Left lung (tissue), 10 donors: ENCODE results near the gene ZNF19. TPM values are rescaled to one million over a fixed set of nuclear protein-coding genes. Genes with fewer than 3 reads are reported as not detected.
"Not testable (repeated sequence)": the region's sequence is repeated elsewhere in the genome, so short reads cannot be mapped to it uniquely, and the experiment has no call there.

Experiments
- ATAC-seq: fragments of 200-7000 bp; cut with Tn5 transposase; one replicate; pipeline ENCODE4 v1.9.1; 2020; ENCODE audit warnings: moderate library complexity
- DNase-seq, 4 donors: peaks; one replicate each; pipeline ENCODE4 v3.0.0-alpha.2; 2013 to 2020
- H3K27ac ChIP-seq, 2 donors: fragments of 200-600 bp; sonication (generic) in 1 of 2; one replicate each; pipeline versions ENCODE4 v1.5.0 to v1.8.0; 2020 to 2021
- H3K27me3 ChIP-seq, 2 donors: fragments of 200-600 bp; sonication (generic) in 1 of 2; one replicate each; pipeline versions ENCODE4 v1.5.0 to v1.8.0; 2020 to 2021
- H3K36me3 ChIP-seq, 2 donors: fragments of 200-600 bp; sonication (generic) in 1 of 2; one replicate each; pipeline versions ENCODE4 v1.5.0 to v1.8.0; 2020 to 2021
- H3K4me1 ChIP-seq, 2 donors: fragments of 200-600 bp; one replicate each; pipeline ENCODE4 v1.8.0; 2021
- H3K4me3 ChIP-seq, 2 donors: fragments of 200-600 bp; sonication (generic) in 1 of 2; one replicate each; pipeline versions ENCODE4 v1.5.0 to v1.8.0; 2020 to 2021; ENCODE audit warnings: mild to moderate bottlenecking in 1 of 2
- H3K9me3 ChIP-seq, 2 donors: fragments of 200-600 bp; sonication (generic) in 1 of 2; one replicate each; pipeline versions ENCODE4 v1.5.0 to v1.8.0; 2020 to 2021
- CTCF ChIP-seq, 2 donors: fragments of 200-600 bp; sonication (generic) in 1 of 2; IDR thresholded peaks; one replicate each; pipeline versions ENCODE4 v1.5.0 to v1.8.0; 2021; ENCODE audit warnings: antibody characterized with exemption in 2 of 2
- intact Hi-C, 2 donors: fragments of 100-400 bp; cut with DNase I; formaldehyde crosslinking; loops; one replicate each; pipeline versions ENCODE4 v1.11.2 to v1.14.2; 2022
- polyA plus RNA-seq, 6 donors: library from polyadenylated mRNA; unstranded; fragments of 120-200 nt; gene quantifications; one replicate each; pipeline ENCODE4 v1.2.1, GENCODE V29; 2013; ENCODE audit not compliant: insufficient read length in 6 of 6
- total RNA-seq, 2 donors: library from RNA; stranded (reverse); fragmentation: NEBNext Ultra II Directional; extraction: Animal tissue kit (Norgen Biotek cat#: 25700); gene quantifications; one replicate each; pipeline ENCODE4 v1.2.1, GENCODE V29; 2021
- donor health status: DM: no; HTN: yes; CAD: no.
- donor health status: DM: no; HTN: no; CAD: no.

The ZNF19 gene
- total and polyA plus RNA-seq, 8 donors, result 6.9 to 13.9 (median 10.9) TPM

GRCh38 chr16:71515026-71515425, 25.9 kb upstream of the ZNF19 start:
- H3K4me1 ChIP-seq, result no peaks in the 10 kb centered on the region
- no peak overlapping the region for H3K27ac ChIP-seq
- TF ChIP-seq CTCF (IDR thresholded peaks at IDR 0.05), result no peak
- DNase-seq, result no peak
- no peaks in the 10 kb centered on the region for H3K9me3 ChIP-seq
- intact Hi-C loops, result no loop called here
- ATAC-seq, result no peak
- H3K36me3 ChIP-seq, result no peaks in the 10 kb centered on the region
- no peaks in the 10 kb centered on the region for H3K27me3 ChIP-seq
- H3K4me3 ChIP-seq, result no peak overlapping the region

- intact Hi-C loops, result no loop called here
- no peaks in the 10 kb centered on the region for H3K36me3 ChIP-seq
- no peak overlapping the region for H3K27ac ChIP-seq
- TF ChIP-seq CTCF (IDR thresholded peaks at IDR 0.05), result no peak
- no peak for ATAC-seq
- no peak for DNase-seq
- H3K4me3 ChIP-seq, result no peak overlapping the region
- H3K27me3 ChIP-seq, result no peaks in the 10 kb centered on the region
- H3K4me1 ChIP-seq, result no peaks in the 10 kb centered on the region
- no peaks in the 10 kb centered on the region for H3K9me3 ChIP-seq
Measured at GRCh38 chr16:71514476-71514875, 25.4 kb upstream of the ZNF19 start.

- Histone ChIP-seq H3K36me3 (no peaks in the 10 kb centered on the region), H3K27me3 (no peaks in the 10 kb centered on the region), H3K4me3 (no peak overlapping the region), H3K27ac (no peak overlapping the region), H3K4me1 (no peaks in the 10 kb centered on the region), H3K9me3 (no peaks in the 10 kb centered on the region)
- no peak for ATAC-seq
- TF ChIP-seq CTCF (IDR thresholded peaks at IDR 0.05), result no peak
- intact Hi-C loops, result no loop called here
- no peak for DNase-seq
Measured at GRCh38 chr16:71513302-71513701, 24.2 kb upstream of the ZNF19 start.

- ATAC-seq (no peak), DNase-seq (no peak)
- Histone ChIP-seq H3K4me1 (no peaks in the 10 kb centered on the region), H3K4me3 (no peak overlapping the region), H3K9me3 (no peaks in the 10 kb centered on the region), H3K36me3 (no peaks in the 10 kb centered on the region), H3K27me3 (no peaks in the 10 kb centered on the region), H3K27ac (no peak overlapping the region)
- intact Hi-C loops, result no loop called here
- TF ChIP-seq CTCF (IDR thresholded peaks at IDR 0.05), result no peak
Measured at GRCh38 chr16:71507061-71507460, 17.9 kb upstream of the ZNF19 start.

- no peak overlapping the region for H3K27ac ChIP-seq
- ATAC-seq, result no peak
- intact Hi-C loops, result loop anchor here in 1 of 2 donors (5.0 kb wide), 1 partner anchor 88 kb away; no protein-coding TSS in a partner anchor
Measured at GRCh38 chr16:71504901-71505300, 15.8 kb upstream of the ZNF19 start.

GRCh38 chr16:71504051-71504450, 14.9 kb upstream of the ZNF19 start:
- ATAC-seq, H3K4me3 ChIP-seq, H3K4me1 ChIP-seq, DNase-seq, H3K27me3 ChIP-seq, H3K9me3 ChIP-seq, H3K36me3 ChIP-seq, H3K27ac ChIP-seq: not testable (repeated sequence)
- intact Hi-C loops, result loop anchor here in 1 of 2 donors (5.0 kb wide), 1 partner anchor 87 kb away; no protein-coding TSS in a partner anchor

More at GRCh38 chr16:71504901-71505300, 15.8 kb upstream of the ZNF19 start:
- no peak for TF ChIP-seq CTCF (IDR thresholded peaks at IDR 0.05)
- Histone ChIP-seq H3K27me3 (no peaks in the 10 kb centered on the region), H3K9me3 (no peaks in the 10 kb centered on the region), H3K4me1 (no peaks in the 10 kb centered on the region), H3K36me3 (no peaks in the 10 kb centered on the region), H3K4me3 (no peak overlapping the region)
- no peak for DNase-seq
